ENCODE data around the gene CRYM. TPM values are rescaled to one million over a fixed set of nuclear protein-coding genes. Genes with fewer than 3 reads are reported as not detected.

CRYM gene
- polyA plus RNA-seq, 3 donors = not detected

DNA sequence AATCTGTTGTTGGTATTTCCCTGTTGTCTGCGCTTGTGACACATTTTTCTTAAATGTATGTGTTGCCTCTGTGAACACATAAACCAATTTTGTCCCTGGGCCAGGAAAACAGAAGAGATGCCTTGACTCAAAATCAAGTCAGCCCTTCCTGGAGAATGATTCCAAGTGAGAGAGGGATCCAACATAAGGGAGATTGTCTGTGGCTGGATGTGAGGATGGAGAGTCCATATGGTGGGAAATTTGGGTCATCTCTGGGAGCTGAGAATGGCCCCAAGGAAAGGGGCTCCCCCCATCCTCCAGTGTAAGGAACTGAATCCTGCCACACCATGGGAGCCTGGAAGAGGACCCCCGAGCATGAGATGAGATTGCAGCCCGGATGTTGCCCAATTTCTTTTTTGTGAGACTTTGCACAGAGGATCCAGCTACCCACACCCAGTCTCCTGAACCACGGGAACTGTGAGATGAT, 13.5 kb downstream of the CRYM start:
- no peak overlapping the region for H3K27ac Mint-ChIP-seq
- intact Hi-C loops (cut with micrococcal nuclease) = no loop called here
- no peak overlapping the region for H3K4me3 Mint-ChIP-seq
- Histone ChIP-seq H2AFZ (ENCODE audit: insufficient read depth, low read depth, low read length, poor library complexity, severe bottlenecking) (no peak overlapping the region), H3K79me2 (ENCODE audit: insufficient read depth, low read length) (no peaks in the 10 kb centered on the region), H3K9ac (ENCODE audit: insufficient read depth, low read length, poor library complexity, severe bottlenecking) (no peak overlapping the region), H3K9me3 (replicated peaks in 1 of 2; ENCODE audit: control insufficient read depth in 1 of 2, insufficient read depth in 1 of 2, low read length in 2 of 2) (no peaks in the 10 kb centered on the region), H3K36me3 (replicated peaks in 1 of 2; ENCODE audit: control insufficient read depth in 1 of 2, insufficient read depth in 2 of 2, low read length in 2 of 2) (no peaks in the 10 kb centered on the region), H4K20me1 (ENCODE audit: insufficient read depth, low read length) (no peaks in the 10 kb centered on the region), H3K27me3 (ENCODE audit: control insufficient read depth in 2 of 2, insufficient read depth in 2 of 2, low read length in 2 of 2) (no peaks in the 10 kb centered on the region), H3K4me1 (ENCODE audit: control insufficient read depth in 1 of 2, insufficient read depth in 2 of 2, low read length in 2 of 2) (no peaks in the 10 kb centered on the region), H3K4me3 (replicated peaks in 1 of 3; ENCODE audit: low read depth in 2 of 3, low read length in 3 of 3) (no peak overlapping the region), H3K4me2 (replicated peaks; ENCODE audit: extremely low read depth, low read length, poor library complexity, severe bottlenecking) (no peak overlapping the region), H3K27ac (ENCODE audit: low read depth in 1 of 2, low read length in 2 of 2) (no peak overlapping the region)
- no peak for DNase-seq
- TF ChIP-seq, protein P1, sequence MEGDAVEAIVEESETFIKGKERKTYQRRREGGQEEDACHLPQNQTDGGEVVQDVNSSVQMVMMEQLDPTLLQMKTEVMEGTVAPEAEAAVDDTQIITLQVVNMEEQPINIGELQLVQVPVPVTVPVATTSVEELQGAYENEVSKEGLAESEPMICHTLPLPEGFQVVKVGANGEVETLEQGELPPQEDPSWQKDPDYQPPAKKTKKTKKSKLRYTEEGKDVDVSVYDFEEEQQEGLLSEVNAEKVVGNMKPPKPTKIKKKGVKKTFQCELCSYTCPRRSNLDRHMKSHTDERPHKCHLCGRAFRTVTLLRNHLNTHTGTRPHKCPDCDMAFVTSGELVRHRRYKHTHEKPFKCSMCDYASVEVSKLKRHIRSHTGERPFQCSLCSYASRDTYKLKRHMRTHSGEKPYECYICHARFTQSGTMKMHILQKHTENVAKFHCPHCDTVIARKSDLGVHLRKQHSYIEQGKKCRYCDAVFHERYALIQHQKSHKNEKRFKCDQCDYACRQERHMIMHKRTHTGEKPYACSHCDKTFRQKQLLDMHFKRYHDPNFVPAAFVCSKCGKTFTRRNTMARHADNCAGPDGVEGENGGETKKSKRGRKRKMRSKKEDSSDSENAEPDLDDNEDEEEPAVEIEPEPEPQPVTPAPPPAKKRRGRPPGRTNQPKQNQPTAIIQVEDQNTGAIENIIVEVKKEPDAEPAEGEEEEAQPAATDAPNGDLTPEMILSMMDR (IDR thresholded peaks at IDR 0.05) = no peak
- peaks cover 1 to 3% (median 3%) of the 10 kb centered on the region in 3 donors for H3K27me3 Mint-ChIP-seq (ENCODE audit: low read depth in 3 of 3)
- H3K36me3 Mint-ChIP-seq = no peaks in the 10 kb centered on the region
- H3K9me3 Mint-ChIP-seq = peaks cover 0 to 1% (median 0%) of the 10 kb centered on the region in 7 donors
- no peaks in the 10 kb centered on the region for H3K4me1 Mint-ChIP-seq
- 47% methylated on average over 2 of the region's 4 CpGs for WGBS (ENCODE audit: insufficient coverage)

- Mint-ChIP-seq H3K27ac (peak overlapping the region in 1 of 7 donors; percentile 4), H3K9me3 (peaks cover 0 to 1% (median 0%) of the 10 kb centered on the region in 7 donors), H3K4me3 (no peak overlapping the region), H3K36me3 (no peaks in the 10 kb centered on the region), H3K27me3 (ENCODE audit: low read depth in 3 of 3) (peaks cover 1 to 3% (median 3%) of the 10 kb centered on the region in 3 donors), H3K4me1 (no peaks in the 10 kb centered on the region)
- no peaks in the 10 kb centered on the region for H4K20me1 ChIP-seq (ENCODE audit: insufficient read depth, low read length)
- H2AFZ ChIP-seq (ENCODE audit: insufficient read depth, low read depth, low read length, poor library complexity, severe bottlenecking) = no peak overlapping the region
- no peaks in the 10 kb centered on the region for H3K79me2 ChIP-seq (ENCODE audit: insufficient read depth, low read length)
- H3K27ac ChIP-seq (ENCODE audit: low read depth in 1 of 2, low read length in 2 of 2) = no peak overlapping the region
- H3K36me3 ChIP-seq (replicated peaks in 1 of 2; ENCODE audit: control insufficient read depth in 1 of 2, insufficient read depth in 2 of 2, low read length in 2 of 2) = no peaks in the 10 kb centered on the region
- TF ChIP-seq, protein P1 (IDR thresholded peaks at IDR 0.05) = no peak
- no peaks in the 10 kb centered on the region for H3K4me1 ChIP-seq (ENCODE audit: control insufficient read depth in 1 of 2, insufficient read depth in 2 of 2, low read length in 2 of 2)
- no peaks in the 10 kb centered on the region for H3K27me3 ChIP-seq (ENCODE audit: control insufficient read depth in 2 of 2, insufficient read depth in 2 of 2, low read length in 2 of 2)
- intact Hi-C loops (cut with micrococcal nuclease) = no loop called here
- DNase-seq = no peak
- H3K4me2 ChIP-seq (replicated peaks; ENCODE audit: extremely low read depth, low read length, poor library complexity, severe bottlenecking) = no peak overlapping the region
- WGBS (ENCODE audit: insufficient coverage) = 93% methylated on average over 3 of the region's 14 CpGs
- no peaks in the 10 kb centered on the region for H3K9me3 ChIP-seq (replicated peaks in 1 of 2; ENCODE audit: control insufficient read depth in 1 of 2, insufficient read depth in 1 of 2, low read length in 2 of 2)
- H3K9ac ChIP-seq (ENCODE audit: insufficient read depth, low read length, poor library complexity, severe bottlenecking) = no peak overlapping the region
- no peak overlapping the region for H3K4me3 ChIP-seq (replicated peaks in 1 of 3; ENCODE audit: low read depth in 2 of 3, low read length in 3 of 3)
These were observed 14.2 kb downstream of the CRYM start for GRCh38 chr16:21263640-21264570.
